DMS153 (cell line): ENCODE measurements around the gene SPATA20.

ENCODE experiments used
- DNase-seq: peaks from one replicate; lab custom pipeline; 2025; lab: John Stamatoyannopoulos, UW

The SPATA20 gene

GRCh38 chr17:50520483-50520882 lies 26.5 kb upstream of the SPATA20 start:
- DNase-seq, result no peak

DNA sequence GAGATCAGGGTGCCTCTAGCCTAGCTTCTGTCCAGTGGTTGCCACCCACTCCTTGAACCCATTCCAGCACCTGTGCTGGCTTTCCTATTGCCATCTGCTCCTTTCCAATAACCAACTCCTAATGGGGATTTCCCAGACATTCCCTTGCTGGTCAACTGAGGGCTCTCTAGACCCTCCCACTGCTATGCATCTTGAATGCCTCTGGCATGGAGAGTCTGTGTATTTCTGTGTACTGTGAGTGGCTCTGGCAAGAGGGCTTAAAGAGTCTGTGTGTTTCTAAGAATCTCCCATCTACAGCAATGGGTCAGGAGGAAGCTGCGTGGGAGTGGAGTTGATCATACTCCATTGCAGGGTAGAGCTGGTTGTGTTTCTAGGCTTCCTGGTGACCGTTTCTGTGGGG lies 25.5 kb upstream of the SPATA20 start:
- no peak for DNase-seq

DNA sequence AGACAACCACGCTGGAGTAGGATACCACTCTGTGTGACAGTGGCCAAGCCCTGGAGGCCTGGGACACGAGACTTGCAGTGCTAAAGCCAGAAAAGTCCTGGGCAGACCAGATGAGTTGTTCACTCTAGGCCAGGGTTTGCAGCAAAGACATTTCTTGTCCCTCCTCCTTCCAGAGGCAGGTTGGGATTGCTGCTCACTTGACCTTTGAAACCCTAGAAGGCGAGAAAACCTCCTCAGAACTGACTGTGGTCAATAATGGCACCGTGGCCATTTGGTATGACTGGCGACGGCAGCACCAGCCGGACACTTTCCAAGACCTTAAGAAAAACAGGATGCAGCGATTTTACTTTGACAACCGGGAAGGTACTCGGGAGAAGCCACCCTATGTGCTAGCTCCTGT lies 24.2 kb upstream of the SPATA20 start:
- DNase-seq, result no peak

DNA sequence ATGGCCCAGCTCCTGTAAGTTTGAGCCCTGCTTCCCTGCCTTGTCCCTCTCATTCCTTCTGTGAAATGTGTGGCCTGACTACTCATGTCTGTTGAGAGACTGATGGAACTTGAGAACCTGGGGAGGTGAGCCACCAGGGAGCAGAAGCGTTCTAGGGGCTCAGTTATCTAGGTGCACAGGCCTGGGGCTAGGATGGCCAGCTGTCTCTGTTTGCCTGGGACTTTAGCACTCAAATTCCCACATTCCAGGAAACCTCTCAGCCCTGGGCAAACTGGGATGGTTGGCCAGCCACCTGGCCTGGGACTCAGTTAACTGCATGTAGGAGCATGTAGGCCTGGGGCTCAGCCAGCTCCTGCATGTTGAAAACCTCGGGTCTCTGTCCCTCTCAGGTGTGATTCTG lies 23.8 kb upstream of the SPATA20 start:
- DNase-seq, result no peak

DNA sequence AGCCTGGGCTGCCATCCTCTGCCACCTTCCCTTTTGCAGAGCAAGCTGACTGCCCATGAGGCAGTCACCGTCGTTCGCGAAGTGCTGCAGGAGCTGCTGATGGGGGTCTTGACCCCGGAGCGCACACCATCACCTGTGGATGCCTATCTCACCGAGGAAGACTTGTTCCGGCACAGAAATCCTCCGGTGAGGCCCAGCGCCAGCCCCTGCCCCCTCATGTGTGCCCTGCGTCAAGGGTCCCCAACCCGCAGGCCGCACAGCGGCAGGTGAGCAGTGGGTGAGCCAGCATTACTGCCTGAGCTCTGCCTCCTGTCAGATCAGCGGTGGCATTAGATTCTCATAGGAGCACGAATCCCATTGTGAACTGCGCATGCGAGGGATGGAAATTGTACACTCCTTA lies 22.1 kb upstream of the SPATA20 start:
- no peak for DNase-seq

- no peak for DNase-seq
Measured at GRCh38 chr17:50527155-50527762, 19.7 kb upstream of the SPATA20 start.

GRCh38 chr17:50527949-50528474 lies 19.0 kb upstream of the SPATA20 start:
- no peak for DNase-seq

- DNase-seq, result no peak
Measured at GRCh38 chr17:50529849-50530248, 17.1 kb upstream of the SPATA20 start.

DNA sequence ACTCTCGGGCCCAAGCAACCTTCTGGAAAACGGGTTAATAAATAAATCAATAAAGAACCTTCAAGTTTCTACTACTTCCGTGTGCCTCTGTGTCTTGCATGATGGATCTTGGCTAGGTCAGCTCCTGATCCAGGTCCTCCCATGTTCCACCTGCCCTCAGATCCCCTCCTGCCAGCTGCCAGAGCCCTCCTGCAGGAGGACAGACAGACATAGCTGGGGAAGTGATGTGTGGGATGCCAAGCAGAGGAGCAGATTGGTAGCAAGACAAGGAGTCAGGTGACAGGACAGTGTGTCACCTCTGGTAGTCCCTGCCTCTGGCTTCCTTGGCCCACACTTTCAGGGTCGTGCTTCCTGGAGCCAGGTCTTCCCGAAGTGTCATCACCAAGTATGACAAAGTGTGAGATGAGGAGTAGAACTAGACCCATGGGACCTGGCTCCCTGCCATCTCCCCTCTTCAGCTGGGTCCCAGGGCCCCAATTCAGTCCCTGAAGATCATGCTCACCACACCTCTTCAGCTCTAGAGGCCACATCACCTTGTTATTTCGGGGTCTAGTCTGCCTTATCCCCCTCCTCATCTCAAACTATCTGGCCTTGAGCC lies 15.4 kb upstream of the SPATA20 start:
- no peak for DNase-seq

GRCh38 chr17:50532452-50533024 lies 14.4 kb upstream of the SPATA20 start, which contains the start of gene EPN3:
EPN3 (plus strand) TSS chr17:50532735; CDS start chr17:50536557, 3,822 bp downstream.
- no peak for DNase-seq

DNA sequence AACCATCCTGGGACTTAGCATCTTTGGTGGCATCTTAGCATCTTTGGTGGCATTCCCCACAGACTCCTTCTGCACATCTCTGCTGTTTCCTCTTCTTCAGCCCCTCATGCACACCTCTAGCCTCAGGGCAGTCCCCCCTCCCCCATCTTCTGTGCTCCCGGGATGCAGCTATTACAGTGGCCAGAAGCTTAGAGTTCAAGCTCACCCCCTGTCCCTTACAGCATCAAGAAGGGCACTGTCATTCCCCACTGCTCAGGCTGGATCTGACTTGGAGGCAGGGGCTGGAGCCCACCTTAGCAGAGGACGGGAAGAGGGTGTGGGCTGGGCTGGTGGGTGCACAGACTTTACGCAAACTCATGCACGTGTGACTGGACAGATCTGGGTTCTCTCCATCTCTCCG lies 13.8 kb upstream of the SPATA20 start:
- no peak for DNase-seq

- DNase-seq, result peak; percentile 26
Measured at GRCh38 chr17:50533720-50534148, 13.2 kb upstream of the SPATA20 start.

- DNase-seq, result no peak
Measured at GRCh38 chr17:50534222-50534978, 12.6 kb upstream of the SPATA20 start.

DNA sequence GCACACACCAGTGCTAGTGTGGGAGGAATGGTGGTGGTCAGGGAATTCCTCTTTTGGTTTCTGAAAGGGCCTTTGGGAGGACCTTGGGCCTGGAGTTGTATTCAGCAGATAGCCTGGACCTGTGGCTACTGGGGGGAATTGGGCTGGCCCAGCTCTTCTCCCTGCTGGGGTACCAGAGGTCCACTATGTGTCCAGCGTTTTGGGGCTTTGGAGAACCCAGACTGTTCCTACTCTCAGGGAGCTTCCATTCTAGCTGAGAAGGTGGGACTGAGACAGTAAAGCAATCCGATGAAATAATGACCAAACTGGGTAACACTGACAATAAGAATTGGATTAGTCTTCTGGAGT lies 12.0 kb upstream of the SPATA20 start:
- DNase-seq, result no peak

DNA sequence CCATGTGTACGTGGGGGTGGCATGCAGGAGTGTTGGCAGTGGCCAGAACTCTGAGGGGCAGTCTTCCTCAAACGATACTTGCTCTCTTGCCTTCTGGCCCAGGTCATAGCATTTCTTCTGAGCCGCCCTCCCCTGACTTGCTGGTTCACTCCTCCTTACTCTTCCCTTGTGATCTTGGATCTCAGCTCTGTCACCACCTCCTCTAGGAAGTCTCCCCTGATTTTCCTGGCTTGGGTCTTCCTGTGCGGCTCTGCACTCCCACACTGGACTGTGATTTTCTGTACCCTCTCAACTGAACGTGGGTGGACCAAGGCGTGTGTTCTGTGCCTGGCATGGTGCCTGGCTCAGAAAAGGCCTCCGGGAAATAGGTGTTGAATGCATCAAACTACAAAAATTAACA lies 11.6 kb upstream of the SPATA20 start:
- DNase-seq, result no peak

DNA sequence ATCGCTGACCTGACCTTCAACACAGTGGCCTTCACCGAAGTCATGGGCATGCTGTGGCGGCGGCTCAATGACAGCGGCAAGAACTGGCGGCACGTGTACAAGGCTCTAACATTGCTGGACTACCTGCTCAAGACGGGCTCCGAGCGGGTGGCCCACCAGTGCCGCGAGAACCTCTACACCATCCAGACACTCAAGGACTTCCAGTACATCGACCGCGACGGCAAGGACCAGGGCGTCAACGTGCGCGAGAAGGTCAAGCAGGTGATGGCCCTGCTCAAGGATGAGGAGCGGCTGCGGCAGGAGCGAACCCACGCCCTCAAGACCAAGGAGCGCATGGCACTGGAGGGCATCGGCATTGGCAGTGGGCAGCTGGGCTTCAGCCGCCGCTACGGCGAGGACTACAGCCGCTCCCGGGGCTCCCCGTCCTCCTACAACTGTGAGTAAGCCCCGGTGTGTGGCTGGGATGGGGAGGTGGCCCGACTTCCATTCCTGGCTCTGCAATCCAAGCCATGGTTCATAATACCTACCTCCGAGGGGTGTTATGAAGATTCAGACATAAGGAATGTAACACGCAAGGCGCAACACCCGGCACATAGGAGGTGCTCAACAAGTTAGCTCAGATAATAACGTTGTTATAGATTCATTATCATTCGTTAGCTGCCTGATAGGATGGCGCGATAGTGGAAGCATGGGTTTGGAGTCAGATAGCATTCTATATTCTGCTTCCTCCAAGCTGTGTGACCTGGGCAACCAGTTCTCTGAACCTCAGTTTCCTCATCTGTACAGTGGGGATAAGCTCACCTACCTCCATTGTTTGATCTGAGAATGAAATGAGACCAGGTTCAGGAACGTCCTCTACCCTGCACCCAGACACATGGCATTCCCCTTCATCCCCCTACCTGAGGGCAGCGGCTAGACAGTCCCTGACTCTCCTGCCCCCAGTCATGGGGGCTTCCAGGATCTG lies 10.0 kb upstream of the SPATA20 start:
- DNase-seq, result no peak

GRCh38 chr17:50537721-50538548 lies 9.0 kb upstream of the SPATA20 start:
- no peak for DNase-seq

GRCh38 chr17:50538549-50539410 lies 8.2 kb upstream of the SPATA20 start:
- no peak for DNase-seq

DNA sequence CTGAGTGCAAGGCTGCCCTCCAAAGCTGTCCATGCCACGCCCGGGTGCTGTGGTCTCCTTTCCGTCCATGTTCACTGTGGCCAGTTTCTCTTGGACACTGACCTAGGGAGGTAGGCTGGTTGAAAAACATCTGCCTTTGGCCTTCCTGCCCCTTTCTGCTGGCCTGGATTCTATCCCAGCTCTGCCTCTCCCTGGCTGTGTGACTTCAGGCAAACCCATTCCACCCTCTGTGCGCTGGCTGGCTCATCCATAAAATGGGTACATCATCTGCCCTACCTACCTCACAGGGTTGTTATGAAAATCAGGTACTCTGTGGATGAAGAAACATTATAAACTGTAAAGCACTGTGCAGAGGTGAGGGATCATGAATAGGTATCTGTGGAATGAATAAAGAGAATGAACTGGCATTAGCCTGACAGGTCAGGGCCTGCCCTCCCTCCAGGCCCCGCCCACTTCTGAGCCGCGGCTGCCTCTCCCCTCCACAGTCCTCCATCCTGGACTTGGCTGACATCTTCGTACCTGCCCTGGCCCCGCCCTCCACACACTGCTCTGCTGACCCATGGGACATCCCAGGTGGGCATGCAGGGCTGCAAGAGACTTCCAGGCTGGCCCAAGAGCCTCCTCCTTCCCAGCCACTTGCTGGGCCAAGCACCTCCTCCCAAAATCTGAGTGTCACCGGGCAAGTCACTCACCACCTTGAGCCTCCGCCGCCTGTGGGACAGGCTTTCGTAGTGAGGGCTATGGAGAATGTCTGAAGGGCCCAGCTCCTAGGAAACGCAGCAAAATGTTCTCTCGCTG lies 7.0 kb upstream of the SPATA20 start:
- DNase-seq, result peak; percentile 8
